IPS-11a (cell line): ENCODE data around the gene ABCA10.

Experiments
- H3K4me3 ChIP-seq: one replicate; pipeline ENCODE4 v1.5.1; 2013; ENCODE audit warnings: low read depth, low read length, control low read depth

The ABCA10 gene

GRCh38 chr17:69103557-69104233 lies 124.9 kb downstream of the ABCA10 start:
- H3K4me3 ChIP-seq, result no peak overlapping the region

- H3K4me3 ChIP-seq, result no peak overlapping the region
Observed at GRCh38 chr17:69098625-69099024, 130.0 kb downstream of the ABCA10 start.
